ENCODE measurements around the gene TMEM253.
A peak's percentile ranks its signal among the peaks of the same experiment; 100 is the strongest.

Gene TMEM253

DNA sequence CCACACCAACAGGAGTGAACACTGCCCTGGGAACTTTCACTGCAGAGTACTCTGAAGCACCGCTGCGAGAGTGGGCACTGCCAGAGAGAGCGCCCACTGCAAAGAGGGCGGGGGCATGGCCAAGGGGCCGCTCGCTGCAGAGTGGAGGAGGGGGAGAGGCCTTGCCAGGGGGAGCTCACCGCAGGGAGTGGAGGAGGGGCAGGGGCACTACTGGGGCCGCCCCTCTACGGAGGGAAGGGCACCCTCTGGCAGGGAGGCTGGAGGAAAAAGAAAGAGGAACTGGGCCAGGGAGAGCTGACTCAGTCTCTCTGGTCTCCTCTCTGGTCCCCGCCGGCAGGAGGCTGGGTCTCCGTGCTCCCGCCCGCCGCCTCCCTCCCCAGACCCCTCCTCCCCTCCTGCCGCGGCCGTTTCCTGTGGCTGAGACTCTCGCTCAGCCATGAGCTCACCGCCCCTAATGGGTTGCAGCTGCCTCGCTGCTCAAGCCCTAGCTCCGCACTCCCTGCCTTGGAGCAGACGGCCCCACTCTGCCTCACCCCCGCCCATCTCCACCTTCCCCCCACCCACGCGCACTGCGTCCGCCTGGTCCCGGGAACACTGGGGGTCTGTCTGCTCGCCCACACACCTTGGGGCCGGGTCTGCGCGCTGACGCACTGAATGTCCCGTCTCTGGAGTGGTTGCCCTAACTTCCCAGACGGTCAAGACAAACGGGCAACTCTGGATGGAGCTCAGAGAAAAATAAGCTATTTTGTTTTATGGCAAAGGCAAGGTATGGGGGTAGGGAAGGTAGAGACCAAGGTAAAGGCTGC lies 29.4 kb upstream of the TMEM253 start:
- DNase-seq = peak; percentile 84

DNA sequence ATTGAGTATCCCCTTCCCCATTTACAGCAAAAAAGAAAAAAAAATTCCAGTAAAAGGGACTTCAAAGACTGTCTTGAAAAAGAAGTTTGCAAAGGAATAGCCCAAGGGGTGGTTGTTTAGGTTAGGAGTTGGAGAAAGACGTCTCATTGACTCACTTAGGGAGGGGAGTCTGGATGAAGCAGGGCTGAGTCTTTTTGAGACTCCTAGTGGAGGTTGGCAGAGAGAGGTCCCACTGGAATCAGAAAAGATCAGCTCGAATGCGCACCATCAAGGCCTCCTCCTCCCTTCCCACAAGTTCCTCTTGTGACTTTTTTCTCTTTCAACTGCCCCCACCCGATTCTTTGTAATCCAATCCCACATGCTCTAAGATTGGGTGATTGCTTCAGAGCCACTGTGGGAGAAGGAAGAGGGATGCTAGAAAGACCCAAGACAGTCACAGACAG lies 28.8 kb upstream of the TMEM253 start:
- no peak for DNase-seq

DNA sequence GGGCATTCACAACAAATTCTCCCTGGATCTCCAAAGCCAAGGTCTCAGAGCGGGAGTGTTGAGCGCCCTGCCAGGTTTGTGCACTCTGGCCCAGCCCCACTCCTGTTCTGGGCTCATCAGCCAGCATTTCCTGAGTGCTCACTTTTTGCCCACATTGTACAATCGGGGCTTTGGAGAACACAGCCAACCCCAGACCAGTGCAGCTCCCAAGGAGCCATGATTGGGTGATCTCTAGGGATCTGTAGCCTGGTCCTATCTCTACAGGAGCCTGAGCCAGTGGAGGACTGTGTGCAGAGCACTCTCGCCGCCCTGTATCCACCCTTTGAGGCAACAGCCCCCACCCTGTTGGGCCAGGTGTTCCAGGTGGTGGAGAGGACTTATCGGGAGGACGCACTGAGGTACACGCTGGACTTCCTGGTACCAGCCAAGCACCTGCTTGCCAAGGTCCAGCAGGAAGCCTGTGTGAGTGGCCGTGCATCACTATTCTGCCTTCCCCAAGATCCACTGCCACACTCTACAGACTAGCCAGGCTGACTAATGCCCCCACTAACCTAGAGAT lies 28.0 kb upstream of the TMEM253 start:
- DNase-seq = no peak

GRCh38 chr14:21073921-21074320 lies 26.9 kb upstream of the TMEM253 start:
- DNase-seq = no peak

- no peak for DNase-seq
Observed at GRCh38 chr14:21074398-21075272, 26.2 kb upstream of the TMEM253 start.

DNA sequence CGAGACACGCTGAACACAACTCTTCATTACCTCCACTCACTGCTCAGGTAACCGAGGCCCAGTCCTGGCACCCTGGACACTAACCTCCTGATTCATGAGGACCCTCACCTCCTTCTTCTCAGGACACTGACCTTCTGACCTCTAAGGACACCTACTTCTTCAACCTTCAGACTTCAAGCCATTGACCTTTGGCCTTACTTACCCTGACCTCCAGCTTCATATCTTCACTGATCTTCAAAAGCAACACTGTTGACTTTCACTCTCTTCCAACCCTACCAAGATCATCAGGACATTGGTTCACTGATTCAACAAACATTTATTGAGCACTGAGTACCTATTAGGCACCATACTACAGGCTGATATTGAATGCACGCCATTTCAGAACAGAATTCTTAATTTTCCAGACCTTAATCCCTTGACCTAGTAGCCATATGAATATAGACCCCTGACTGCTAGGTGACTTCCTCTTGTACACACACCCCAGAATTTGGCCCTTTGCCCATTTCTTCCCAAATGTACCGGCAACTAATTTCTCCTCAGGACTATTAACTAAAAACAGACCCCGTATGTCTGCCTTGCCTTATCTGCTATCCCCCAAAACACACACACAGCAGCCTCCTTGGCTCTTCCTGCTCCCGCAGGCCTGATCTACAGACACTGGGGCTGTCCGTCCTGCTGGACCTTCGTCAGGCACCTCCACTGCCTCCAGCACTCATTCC lies 25.0 kb upstream of the TMEM253 start:
- DNase-seq = no peak

- DNase-seq = no peak
Observed at GRCh38 chr14:21077672-21078071, 23.2 kb upstream of the TMEM253 start.

GRCh38 chr14:21078287-21078686 lies 22.6 kb upstream of the TMEM253 start:
- no peak for DNase-seq

DNA sequence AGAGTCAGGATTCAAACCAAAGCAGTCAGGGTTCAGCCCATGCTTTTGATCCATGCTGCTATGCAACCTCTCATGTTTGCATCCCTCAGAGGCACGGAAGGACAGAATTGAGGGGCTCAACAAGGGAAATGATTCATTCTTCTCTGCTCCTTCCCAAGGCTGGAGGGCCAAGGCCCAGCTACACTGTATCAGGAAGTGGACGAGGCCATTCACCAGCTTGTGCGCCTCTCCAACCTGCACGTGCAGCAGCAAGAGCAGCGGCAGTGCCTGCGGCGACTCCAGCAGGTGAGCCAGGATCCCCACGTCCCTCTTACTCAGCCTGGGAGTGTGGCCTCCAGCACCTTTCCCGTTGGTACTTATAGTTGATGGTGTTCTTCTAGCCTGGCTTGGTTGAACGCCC lies 22.1 kb upstream of the TMEM253 start:
- DNase-seq = no peak

DNA sequence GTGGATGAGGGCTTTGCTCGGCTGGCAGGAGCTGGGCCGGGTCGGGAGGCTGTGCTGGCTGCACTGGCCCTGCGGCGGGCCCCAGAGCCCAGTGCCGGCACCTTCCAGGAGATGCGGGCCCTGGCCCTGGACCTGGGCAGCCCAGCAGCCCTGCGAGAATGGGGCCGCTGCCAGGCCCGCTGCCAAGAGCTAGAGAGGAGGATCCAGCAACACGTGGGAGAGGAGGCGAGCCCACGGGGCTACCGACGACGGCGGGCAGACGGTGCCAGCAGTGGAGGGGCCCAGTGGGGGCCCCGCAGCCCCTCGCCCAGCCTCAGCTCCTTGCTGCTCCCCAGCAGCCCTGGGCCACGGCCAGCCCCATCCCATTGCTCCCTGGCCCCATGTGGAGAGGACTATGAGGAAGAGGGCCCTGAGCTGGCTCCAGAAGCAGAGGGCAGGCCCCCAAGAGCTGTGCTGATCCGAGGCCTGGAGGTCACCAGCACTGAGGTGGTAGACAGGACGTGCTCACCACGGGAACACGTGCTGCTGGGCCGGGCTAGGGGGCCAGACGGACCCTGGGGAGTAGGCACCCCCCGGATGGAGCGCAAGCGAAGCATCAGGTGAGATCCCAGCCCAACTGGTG lies 19.2 kb upstream of the TMEM253 start:
- DNase-seq = no peak

DNA sequence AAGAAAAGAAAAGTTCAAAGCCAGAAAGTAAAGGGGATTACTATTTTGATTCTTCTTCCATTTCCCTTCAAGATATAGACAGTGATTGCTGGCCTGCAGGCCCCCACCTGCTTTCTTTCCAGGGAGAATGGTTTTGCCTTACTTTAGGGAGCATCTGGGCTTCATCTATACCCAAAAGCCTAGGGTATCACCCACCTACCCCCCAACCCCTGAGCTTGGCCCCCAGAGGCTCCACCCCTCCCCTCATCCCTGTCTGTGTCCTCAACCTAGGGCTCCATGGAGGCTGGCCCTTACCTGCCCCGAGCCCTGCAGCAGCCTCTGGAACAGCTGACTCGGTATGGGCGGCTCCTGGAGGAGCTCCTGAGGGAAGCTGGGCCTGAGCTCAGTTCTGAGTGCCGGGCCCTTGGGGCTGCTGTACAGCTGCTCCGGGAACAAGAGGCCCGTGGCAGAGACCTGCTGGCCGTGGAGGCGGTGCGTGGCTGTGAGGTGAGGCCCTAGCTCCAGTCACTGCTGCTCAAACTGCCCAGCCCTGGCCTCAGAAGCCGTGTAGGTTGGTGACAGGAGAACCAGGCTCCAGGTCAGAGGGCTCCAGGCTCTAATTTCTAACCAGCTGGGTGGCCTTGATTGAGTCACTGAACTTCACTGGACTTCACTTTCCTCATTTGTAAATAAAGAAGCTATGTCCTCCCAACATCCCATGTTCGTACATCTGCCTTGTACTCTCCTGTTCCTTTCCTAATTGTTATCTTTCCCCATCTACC lies 17.1 kb upstream of the TMEM253 start:
- DNase-seq = no peak

DNA sequence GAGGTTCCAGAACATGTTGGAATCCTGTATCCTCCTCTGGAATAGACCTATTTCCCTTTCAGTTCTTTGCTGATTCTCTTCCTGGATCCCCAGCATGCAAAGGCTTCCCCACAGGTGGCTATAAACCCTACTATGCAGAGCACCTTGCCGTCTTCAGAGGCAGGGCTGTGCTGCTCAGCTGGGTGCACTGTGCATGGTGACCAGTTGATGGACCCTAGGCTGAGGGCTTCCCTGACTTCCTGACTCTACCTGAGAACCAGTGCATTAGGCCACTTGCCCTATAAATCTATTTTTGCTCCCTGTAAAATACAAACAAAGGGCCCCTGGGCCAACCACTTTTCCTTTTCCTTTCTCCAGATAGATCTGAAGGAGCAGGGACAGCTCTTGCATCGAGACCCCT lies 16.5 kb upstream of the TMEM253 start:
- no peak for DNase-seq

DNA sequence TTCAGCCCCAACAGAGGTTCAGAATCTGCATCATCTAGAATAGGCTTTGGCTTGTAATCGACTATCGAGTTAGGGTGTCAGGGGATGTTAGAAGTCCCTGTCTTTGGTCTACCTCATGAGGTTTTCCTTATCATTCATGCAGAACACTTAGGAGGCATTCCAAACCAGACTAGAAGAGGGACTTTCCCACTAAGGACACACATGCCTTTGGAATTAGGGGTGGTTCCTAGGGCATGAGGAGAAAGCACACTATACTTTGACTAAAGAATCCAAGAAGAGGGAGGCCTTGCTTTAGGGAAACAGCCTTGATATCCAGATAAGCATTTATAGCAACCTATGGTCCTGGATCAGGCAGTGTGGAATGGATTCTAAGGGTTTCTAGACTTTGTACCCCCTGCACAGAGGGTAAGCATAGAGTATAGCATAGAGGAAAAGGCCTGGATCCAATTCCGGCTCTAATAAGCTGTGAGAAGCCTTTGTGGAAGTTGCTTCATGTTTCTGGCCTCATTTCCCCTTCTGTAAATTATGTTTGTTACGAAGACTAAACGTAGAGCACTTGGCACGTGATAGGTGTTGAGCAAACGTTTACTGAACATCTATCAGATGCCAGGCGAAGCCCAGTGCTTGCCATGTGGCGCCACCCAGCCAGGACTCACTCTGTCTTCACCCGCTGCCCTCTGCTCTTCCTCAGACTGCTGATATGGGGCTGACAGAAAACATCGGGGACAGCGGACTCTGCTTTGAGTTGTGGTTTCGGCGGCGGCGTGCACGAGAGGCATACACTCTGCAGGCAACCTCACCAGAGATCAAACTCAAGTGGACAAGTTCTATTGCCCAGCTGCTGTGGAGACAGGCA lies 15.6 kb upstream of the TMEM253 start:
- no peak for DNase-seq

DNA sequence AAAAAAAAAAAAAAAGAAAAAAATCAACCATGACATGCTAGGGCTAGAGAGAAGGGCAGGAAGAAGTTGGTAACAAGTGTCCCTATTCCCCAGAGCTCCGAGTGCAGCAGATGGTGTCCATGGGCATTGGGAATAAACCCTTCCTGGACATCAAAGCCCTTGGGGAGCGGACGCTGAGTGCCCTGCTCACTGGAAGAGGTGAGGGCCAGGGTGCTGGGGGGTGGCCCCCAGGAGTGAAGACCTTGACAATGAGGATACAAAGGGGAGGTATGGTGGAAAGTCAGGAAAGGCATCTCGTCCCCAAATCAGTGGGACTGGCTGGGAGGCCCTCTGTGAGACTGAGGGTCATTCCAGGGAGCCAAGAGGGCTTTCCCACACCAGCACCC lies 14.0 kb upstream of the TMEM253 start:
- no peak for DNase-seq

GRCh38 chr14:21087294-21088091 lies 13.4 kb upstream of the TMEM253 start:
- DNase-seq = peak; percentile 71

- no peak for DNase-seq
Observed at GRCh38 chr14:21088687-21089086, 12.2 kb upstream of the TMEM253 start.

- no peak for DNase-seq
Observed at GRCh38 chr14:21089271-21089670, 11.6 kb upstream of the TMEM253 start.

DNA sequence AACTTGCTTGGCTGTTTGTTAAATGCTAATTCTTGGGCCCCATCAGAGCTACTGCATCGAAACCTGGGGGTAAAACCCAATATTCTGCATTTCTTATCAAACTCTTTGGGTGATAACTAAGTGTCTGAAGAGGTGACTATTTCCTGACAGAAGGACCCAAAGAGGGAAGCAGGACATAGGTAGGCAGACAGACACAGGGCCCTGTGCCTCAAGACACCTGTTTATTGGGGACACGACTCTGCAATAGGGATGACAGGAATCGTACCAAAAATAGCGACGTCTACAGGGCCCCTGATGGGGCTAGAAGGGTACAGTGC lies 11.0 kb upstream of the TMEM253 start:
- no peak for DNase-seq

- no peak for DNase-seq
Observed at GRCh38 chr14:21090194-21090939, 10.5 kb upstream of the TMEM253 start.

Measured in NCI-H1105 treated with DMSO at 0.1 percent for 48 hours (cell line).